Inflammatory macrophage (primary cell): Measurements from ENCODE around the gene SMCO4.
"Not testable (repeated sequence)": the region's sequence is repeated elsewhere in the genome, so short reads cannot be mapped to it uniquely, and the experiment has no call there.

ENCODE experiments used
- DNase-seq, 2 donors: peaks; one replicate each; pipeline ENCODE4 v3.0.0-alpha.2; 2020 to 2022
- total RNA-seq, 18 experiments: gene quantifications; one replicate each; lab custom pipeline; 2026; ENCODE audit warnings: mixed read lengths in 6 of 18, inconsistent platforms in 2 of 18; lab: John Stamatoyannopoulos, UW

Gene SMCO4
- total RNA-seq, result 28.6 to 77.5 (median 42.6) reads per million in 18 experiments

- peak; percentile 88 to 92 for DNase-seq
Observed at GRCh38 chr11:93543292-93543977, at the start of gene SMCO4. Gene SMCO4, minus strand, starts transcription at chr11:93543391. Its CDS starts 64,202 bp downstream, at chr11:93479189.

GRCh38 chr11:93591247-93591898 lies 48.2 kb upstream of the SMCO4 start:
- peak; percentile 22 to 58 for DNase-seq

GRCh38 chr11:93589347-93589746 lies 46.2 kb upstream of the SMCO4 start:
- DNase-seq, result no peak

GRCh38 chr11:93587858-93588581 lies 44.8 kb upstream of the SMCO4 start:
- DNase-seq, result no peak

- DNase-seq, result not testable (repeated sequence)
Observed at GRCh38 chr11:93587425-93587824, 44.2 kb upstream of the SMCO4 start.

GRCh38 chr11:93585758-93586157 lies 42.6 kb upstream of the SMCO4 start:
- DNase-seq, result peak; percentile 47 to 64

GRCh38 chr11:93583490-93583889 lies 40.3 kb upstream of the SMCO4 start:
- DNase-seq, result no peak

GRCh38 chr11:93579187-93579751 lies 36.1 kb upstream of the SMCO4 start:
- no peak for DNase-seq

GRCh38 chr11:93577286-93577685 lies 34.1 kb upstream of the SMCO4 start:
- DNase-seq, result no peak

- peak in 1 of 2 donors; percentile 21 for DNase-seq
Observed at GRCh38 chr11:93576870-93577269, 33.7 kb upstream of the SMCO4 start.

- no peak for DNase-seq
Observed at GRCh38 chr11:93574638-93575220, 31.5 kb upstream of the SMCO4 start.

GRCh38 chr11:93573184-93573583 lies 30.0 kb upstream of the SMCO4 start:
- DNase-seq, result no peak

- no peak for DNase-seq
Observed at GRCh38 chr11:93572621-93573020, 29.4 kb upstream of the SMCO4 start.

GRCh38 chr11:93572171-93572570 lies 29.0 kb upstream of the SMCO4 start:
- no peak for DNase-seq

GRCh38 chr11:93571612-93572011 lies 28.4 kb upstream of the SMCO4 start:
- DNase-seq, result no peak

- DNase-seq, result no peak
Observed at GRCh38 chr11:93570759-93571413, 27.7 kb upstream of the SMCO4 start.

- no peak for DNase-seq
Observed at GRCh38 chr11:93569496-93569895, 26.3 kb upstream of the SMCO4 start.

- no peak for DNase-seq
Observed at GRCh38 chr11:93568726-93569125, 25.5 kb upstream of the SMCO4 start.

- no peak for DNase-seq
Observed at GRCh38 chr11:93567401-93567895, 24.3 kb upstream of the SMCO4 start.

- DNase-seq, result no peak
Observed at GRCh38 chr11:93564895-93565294, 21.7 kb upstream of the SMCO4 start.

GRCh38 chr11:93563857-93564256 lies 20.7 kb upstream of the SMCO4 start:
- no peak for DNase-seq
